CD8-positive, alpha-beta memory T cell (primary cell): ENCODE measurements around the gene MIPEP. TPM values are rescaled to one million over a fixed set of nuclear protein-coding genes. Genes with fewer than 3 reads are reported as not detected.

Experiments used
- CTCF ChIA-PET: fragments of 350-600 bp; sonication (Branson Sonifier 250); formaldehyde crosslinking; loops from one replicate; lab custom pipeline; 2021; ENCODE audit warnings: antibody characterized with exemption; lab: Charles Lee
- POLR2A ChIA-PET: fragments of 350-600 bp; sonication (Branson Sonifier 250); formaldehyde crosslinking; loops from one replicate; lab custom pipeline; 2021; ENCODE audit warnings: antibody characterized with exemption; lab: Charles Lee
- DNase-seq, 5 donors: peaks; one replicate each; pipeline versions ENCODE4 v3.0.0 to v3.0.0-alpha.2; 2020 to 2022; ENCODE audit warnings: mixed read lengths in 1 of 5
- H3K27ac ChIP-seq: one replicate; pipeline ENCODE4 v1.7.0; 2013; ENCODE audit warnings: low read depth, mild to moderate bottlenecking, low read length, moderate library complexity
- H3K27me3 ChIP-seq: 2 replicates; pipeline ENCODE4 v1.7.0; 2013; ENCODE audit warnings: low read length, mild to moderate bottlenecking; ENCODE audit not compliant: insufficient read depth, poor library complexity, severe bottlenecking
- H3K36me3 ChIP-seq: 2 replicates; pipeline ENCODE4 v1.7.0; 2013; ENCODE audit warnings: mild to moderate bottlenecking, low read length, moderate library complexity; ENCODE audit not compliant: insufficient read depth
- H3K4me1 ChIP-seq: 2 replicates; pipeline ENCODE4 v1.7.0; 2013; ENCODE audit warnings: mild to moderate bottlenecking, low read length, moderate library complexity; ENCODE audit not compliant: insufficient read depth
- H3K4me3 ChIP-seq: 2 replicates; pipeline ENCODE4 v1.7.0; 2013; ENCODE audit warnings: mild to moderate bottlenecking, low read length
- H3K9me3 ChIP-seq: 2 replicates; pipeline ENCODE4 v1.7.0; 2013; ENCODE audit warnings: mild to moderate bottlenecking, low read length
- H3K27ac Mint-ChIP-seq, 8 donors: one replicate each; pipeline ENCODE4 v1.8.0; 2020 to 2021; ENCODE audit warnings: mixed read lengths in 8 of 8, mild to moderate bottlenecking in 6 of 8, inconsistent platforms in 3 of 8, moderate library complexity in 3 of 8
- H3K27me3 Mint-ChIP-seq, 2 donors: one replicate each; pipeline ENCODE4 v1.8.0; 2020 to 2021; ENCODE audit warnings: mixed read lengths in 2 of 2, mild to moderate bottlenecking in 1 of 2, moderate library complexity in 1 of 2
- H3K36me3 Mint-ChIP-seq, 3 donors: one replicate each; pipeline ENCODE4 v1.8.0; 2020 to 2021; ENCODE audit warnings: mixed read lengths in 3 of 3, inconsistent platforms in 1 of 3, mild to moderate bottlenecking in 1 of 3
- H3K4me1 Mint-ChIP-seq, 3 donors: one replicate each; pipeline ENCODE4 v1.8.0; 2020 to 2021; ENCODE audit warnings: mixed read lengths in 3 of 3, inconsistent platforms in 1 of 3, mild to moderate bottlenecking in 1 of 3
- H3K4me3 Mint-ChIP-seq, 7 donors: one replicate each; pipeline ENCODE4 v1.8.0; 2020 to 2021; ENCODE audit warnings: mixed read lengths in 7 of 7, mild to moderate bottlenecking in 6 of 7, moderate library complexity in 4 of 7, inconsistent platforms in 2 of 7
- H3K9me3 Mint-ChIP-seq, 5 donors: one replicate each; pipeline ENCODE4 v1.8.0; 2020 to 2022; ENCODE audit warnings: mixed read lengths in 5 of 5, mild to moderate bottlenecking in 3 of 5, moderate library complexity in 2 of 5, inconsistent platforms in 1 of 5
- polyA plus RNA-seq: library from polyadenylated mRNA; unstranded; fragments of 300-500 nt; fragmentation: Illumina TruSeq; gene quantifications from one replicate; pipeline ENCODE4 v1.2.3, GENCODE V29; 2021
- total RNA-seq, 2 experiments: library from RNA; stranded (reverse); gene quantifications; one replicate each; pipeline ENCODE4 v1.2.3, GENCODE V29; 2021

Gene MIPEP
- total RNA-seq (10 to 100 TPM; 18.8 to 23.7 TPM), polyA plus RNA-seq (17.9 TPM)

DNA sequence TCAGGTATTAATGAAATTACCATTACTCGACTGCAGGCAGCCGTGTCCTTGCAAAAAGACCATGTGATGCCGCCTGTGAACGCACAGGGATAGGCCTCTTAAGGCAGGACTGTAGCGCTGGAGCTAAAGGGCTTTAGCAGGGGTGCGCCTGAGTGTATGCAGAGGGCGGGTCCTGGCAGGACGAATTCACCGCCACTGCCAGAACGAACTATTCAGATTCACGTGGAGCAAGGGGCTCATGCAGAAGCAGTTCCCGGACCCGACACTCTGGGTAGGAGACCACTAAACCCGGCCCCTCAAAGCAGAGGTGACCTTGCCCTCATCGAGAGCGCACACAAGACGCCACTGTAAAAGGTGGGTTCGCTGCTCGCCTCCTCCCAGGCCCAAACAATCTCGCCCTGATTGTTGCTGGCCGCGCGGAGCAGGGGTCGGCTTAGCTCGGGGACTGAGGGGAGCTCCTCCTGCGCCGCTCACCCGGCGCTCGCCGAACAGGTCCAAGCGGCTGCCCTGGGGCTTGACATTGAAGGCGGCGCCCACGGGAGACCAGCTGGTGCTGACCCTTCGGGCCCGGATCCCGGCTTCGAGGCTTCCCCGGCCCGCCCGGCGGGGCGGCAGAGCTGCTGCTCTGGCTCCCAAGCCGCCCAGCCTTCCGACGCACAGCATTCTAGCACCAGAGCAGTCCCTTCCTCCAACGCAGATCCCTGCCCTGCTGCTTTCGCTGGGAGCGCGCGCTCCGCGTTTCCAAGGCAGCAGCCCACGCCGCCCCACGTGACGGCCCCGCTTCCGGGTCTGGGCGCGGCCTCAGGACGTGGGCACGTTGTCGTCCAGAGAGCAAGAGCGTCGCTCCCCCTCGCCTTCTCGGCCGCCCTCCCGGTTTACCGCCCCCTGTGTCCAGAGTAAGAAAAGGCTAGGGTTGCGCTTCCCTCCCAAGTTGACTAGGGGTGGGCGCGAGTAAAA, at the start of gene MIPEP:
Gene MIPEP, minus strand, starts transcription at position 743 of the 957 bp plus-strand sequence. Its CDS starts 80 bp downstream, at position 663.
- Histone ChIP-seq H3K36me3 (peaks cover 8% of the 10 kb centered on the region), H3K4me3 (peak within 1 kb of the TSS; percentile 90), H3K4me1 (peaks cover 9% of the 10 kb centered on the region), H3K9me3 (no peaks in the 10 kb centered on the region), H3K27ac (peak within 1 kb of the TSS; percentile 54), H3K27me3 (no peaks in the 10 kb centered on the region)
- H3K9me3 Mint-ChIP-seq = no peaks in the 10 kb centered on the region
- peaks cover 0 to 2% of the 10 kb centered on the region in 2 donors for H3K27me3 Mint-ChIP-seq
- peak; percentile 78 to 90 (median 84) for DNase-seq
- H3K4me3 Mint-ChIP-seq = peak within 1 kb of the TSS; percentile 85 to 95 (median 90)
- peak within 1 kb of the TSS; percentile 68 to 94 (median 82) for H3K27ac Mint-ChIP-seq
- POLR2A ChIA-PET = no interaction called here
- peaks cover 3 to 12% (median 6%) of the 10 kb centered on the region in 3 donors for H3K36me3 Mint-ChIP-seq
- CTCF ChIA-PET = interaction anchor here (0.6 to 2.3 kb wide), 10 partner anchors 9 to 421 kb away, joined by 3 to 9 read pairs (median 4); partner anchors contain the start of gene C1QTNF9B
- peaks cover 23 to 29% (median 26%) of the 10 kb centered on the region in 3 donors for H3K4me1 Mint-ChIP-seq

- Histone ChIP-seq H3K4me3 (no peak overlapping the region), H3K9me3 (no peaks in the 10 kb centered on the region), H3K27ac (no peak overlapping the region), H3K36me3 (no peaks in the 10 kb centered on the region), H3K4me1 (no peaks in the 10 kb centered on the region), H3K27me3 (no peaks in the 10 kb centered on the region)
- POLR2A ChIA-PET = no interaction called here
- H3K36me3 Mint-ChIP-seq = peaks cover 0 to 6% (median 0%) of the 10 kb centered on the region in 3 donors
- no peaks in the 10 kb centered on the region for H3K4me1 Mint-ChIP-seq
- H3K27ac Mint-ChIP-seq = no peak overlapping the region
- peaks cover 48 to 67% of the 10 kb centered on the region in 2 donors for H3K27me3 Mint-ChIP-seq
- peaks cover 2 to 13% (median 10%) of the 10 kb centered on the region in 5 donors for H3K9me3 Mint-ChIP-seq
- no peak for DNase-seq
- CTCF ChIA-PET = no interaction called here
- no peak overlapping the region for H3K4me3 Mint-ChIP-seq
These were observed 45.3 kb upstream of the MIPEP start for GRCh38 chr13:23934520-23934919.

- no peak for DNase-seq
- Mint-ChIP-seq H3K27me3 (peaks cover 20 to 40% of the 10 kb centered on the region in 2 donors), H3K4me1 (no peaks in the 10 kb centered on the region), H3K9me3 (no peaks in the 10 kb centered on the region), H3K4me3 (no peak overlapping the region), H3K27ac (no peak overlapping the region), H3K36me3 (no peaks in the 10 kb centered on the region)
- no peaks in the 10 kb centered on the region for H3K36me3 ChIP-seq
- no peaks in the 10 kb centered on the region for H3K9me3 ChIP-seq
- H3K4me3 ChIP-seq = no peak overlapping the region
- ChIA-PET CTCF (no interaction called here), POLR2A (no interaction called here)
- no peaks in the 10 kb centered on the region for H3K27me3 ChIP-seq
- H3K27ac ChIP-seq = no peak overlapping the region
- H3K4me1 ChIP-seq = no peaks in the 10 kb centered on the region
These were observed 39.8 kb upstream of the MIPEP start for GRCh38 chr13:23928985-23929384.

DNA sequence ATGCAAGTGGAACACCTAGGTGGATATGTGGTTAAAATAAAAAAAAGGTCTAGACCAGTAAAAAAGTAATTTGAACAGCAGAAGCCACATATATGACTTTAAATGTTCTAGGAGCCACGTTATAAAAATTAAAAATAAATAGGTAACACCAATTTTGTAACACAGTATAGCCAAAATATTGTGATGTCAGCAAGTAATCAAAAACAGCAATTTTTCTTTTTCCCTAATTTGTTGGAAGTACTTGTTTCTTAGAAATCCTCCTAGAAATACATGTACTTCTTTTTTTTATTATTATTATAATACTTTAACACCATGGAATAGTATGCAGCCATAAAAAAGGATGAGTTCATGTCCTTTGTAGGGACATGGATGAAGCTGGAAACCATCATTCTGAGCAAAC, 33.8 kb upstream of the MIPEP start:
- DNase-seq = no peak
- Mint-ChIP-seq H3K36me3 (no peaks in the 10 kb centered on the region), H3K4me3 (no peak overlapping the region), H3K4me1 (no peaks in the 10 kb centered on the region), H3K27ac (no peak overlapping the region), H3K9me3 (peaks cover 0 to 2% (median 0%) of the 10 kb centered on the region in 5 donors), H3K27me3 (peaks cover 14 to 38% of the 10 kb centered on the region in 2 donors)
- no peak overlapping the region for H3K27ac ChIP-seq
- ChIA-PET POLR2A (no interaction called here), CTCF (no interaction called here)
- H3K9me3 ChIP-seq = no peaks in the 10 kb centered on the region
- H3K4me3 ChIP-seq = no peak overlapping the region
- no peaks in the 10 kb centered on the region for H3K36me3 ChIP-seq
- no peaks in the 10 kb centered on the region for H3K4me1 ChIP-seq
- no peaks in the 10 kb centered on the region for H3K27me3 ChIP-seq

GRCh38 chr13:23922005-23922932, 33.1 kb upstream of the MIPEP start:
- Histone ChIP-seq H3K9me3 (no peaks in the 10 kb centered on the region), H3K27me3 (peaks cover 1% of the 10 kb centered on the region), H3K4me3 (no peak overlapping the region), H3K36me3 (no peaks in the 10 kb centered on the region), H3K27ac (no peak overlapping the region), H3K4me1 (no peaks in the 10 kb centered on the region)
- H3K4me3 Mint-ChIP-seq = no peak overlapping the region
- POLR2A ChIA-PET = no interaction called here
- peaks cover 0 to 2% (median 0%) of the 10 kb centered on the region in 5 donors for H3K9me3 Mint-ChIP-seq
- H3K36me3 Mint-ChIP-seq = no peaks in the 10 kb centered on the region
- DNase-seq = no peak
- no peak overlapping the region for H3K27ac Mint-ChIP-seq
- CTCF ChIA-PET = interaction anchor here (0.6 to 1.2 kb wide), 5 partner anchors 37 to 348 kb away, joined by 3 to 6 read pairs (median 3); no protein-coding TSS in a partner anchor
- H3K4me1 Mint-ChIP-seq = no peaks in the 10 kb centered on the region
- peaks cover 14 to 45% of the 10 kb centered on the region in 2 donors for H3K27me3 Mint-ChIP-seq

- no peaks in the 10 kb centered on the region for H3K4me1 Mint-ChIP-seq
- DNase-seq = peak in 2 of 5 donors; percentile 18 to 21
- H3K27ac ChIP-seq = no peak overlapping the region
- peaks cover 18 to 48% of the 10 kb centered on the region in 2 donors for H3K27me3 Mint-ChIP-seq
- no peak overlapping the region for H3K4me3 Mint-ChIP-seq
- no peak overlapping the region for H3K4me3 ChIP-seq
- no peak overlapping the region for H3K27ac Mint-ChIP-seq
- no peaks in the 10 kb centered on the region for H3K4me1 ChIP-seq
- H3K9me3 Mint-ChIP-seq = peaks cover 0 to 2% (median 0%) of the 10 kb centered on the region in 5 donors
- no peaks in the 10 kb centered on the region for H3K36me3 Mint-ChIP-seq
- ChIA-PET POLR2A (no interaction called here), CTCF (interaction anchor here (0.6 to 1.2 kb wide), 5 partner anchors 38 to 348 kb away, joined by 3 to 6 read pairs (median 3); no protein-coding TSS in a partner anchor)
- no peaks in the 10 kb centered on the region for H3K9me3 ChIP-seq
- no peaks in the 10 kb centered on the region for H3K36me3 ChIP-seq
- H3K27me3 ChIP-seq = peaks cover 5% of the 10 kb centered on the region
These were observed 32.3 kb upstream of the MIPEP start for GRCh38 chr13:23921451-23921888.

DNA sequence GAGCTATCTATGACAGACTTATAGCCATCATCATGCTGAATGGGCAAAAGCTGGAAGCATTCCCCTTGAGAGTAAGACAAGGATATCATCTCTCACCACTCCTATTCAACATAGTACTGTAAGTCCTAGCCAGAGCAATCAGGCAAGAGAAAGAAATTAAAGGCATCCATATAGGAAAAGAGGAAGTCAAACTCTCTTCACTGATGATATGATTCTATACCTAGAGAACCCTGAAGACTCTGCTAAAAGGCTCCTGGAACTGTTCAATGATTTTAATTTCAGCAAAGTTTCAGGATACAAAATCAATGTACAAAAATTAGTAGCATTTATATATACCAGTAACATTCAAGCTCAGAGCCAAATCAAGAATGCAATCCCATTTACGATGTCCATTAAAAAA, 29.8 kb upstream of the MIPEP start:
- POLR2A ChIA-PET = no interaction called here
- H3K36me3 Mint-ChIP-seq = peaks cover 0 to 4% (median 0%) of the 10 kb centered on the region in 3 donors
- no peaks in the 10 kb centered on the region for H3K4me1 Mint-ChIP-seq
- CTCF ChIA-PET = interaction anchor here (1.5 kb wide), 1 partner anchor 301 kb away, joined by 3 read pairs; no protein-coding TSS in a partner anchor
- H3K36me3 ChIP-seq = no peaks in the 10 kb centered on the region
- no peak overlapping the region for H3K27ac Mint-ChIP-seq
- H3K4me3 Mint-ChIP-seq = no peak overlapping the region
- peaks cover 0 to 2% (median 0%) of the 10 kb centered on the region in 5 donors for H3K9me3 Mint-ChIP-seq
- H3K9me3 ChIP-seq = no peaks in the 10 kb centered on the region
- peaks cover 5% of the 10 kb centered on the region for H3K27me3 ChIP-seq
- H3K27ac ChIP-seq = no peak overlapping the region
- H3K4me3 ChIP-seq = no peak overlapping the region
- no peak for DNase-seq
- H3K4me1 ChIP-seq = no peaks in the 10 kb centered on the region
- H3K27me3 Mint-ChIP-seq = peaks cover 24 to 62% of the 10 kb centered on the region in 2 donors
